GM21737 (cell line): ENCODE measurements around the gene DPM1.
"Not testable (repeated sequence)": the region's sequence is repeated elsewhere in the genome, so short reads cannot be mapped to it uniquely, and the experiment has no call there.

Experiments used
- ATAC-seq: cut with Tn5 transposase; IDR thresholded peaks from one replicate; pipeline ENCODE4 v1.9.1; 2021; ENCODE audit warnings: mild to moderate bottlenecking, moderate library complexity; ENCODE audit not compliant: unreplicated experiment

The DPM1 gene

GRCh38 chr20:50980071-50980681 lies 21.8 kb upstream of the DPM1 start:
- ATAC-seq: no peak

- ATAC-seq: not testable (repeated sequence)
Observed at GRCh38 chr20:50978533-50978932, 20.2 kb upstream of the DPM1 start.

GRCh38 chr20:50977066-50978021 lies 19.0 kb upstream of the DPM1 start:
- ATAC-seq: no peak

- no peak for ATAC-seq
Observed at GRCh38 chr20:50975701-50976330, 17.5 kb upstream of the DPM1 start.

- ATAC-seq: no peak
Observed at GRCh38 chr20:50969912-50970311, 11.6 kb upstream of the DPM1 start.

GRCh38 chr20:50969435-50969834 lies 11.1 kb upstream of the DPM1 start:
- no peak for ATAC-seq

- no peak for ATAC-seq
Observed at GRCh38 chr20:50968289-50968688, 10.0 kb upstream of the DPM1 start.

- no peak for ATAC-seq
Observed at GRCh38 chr20:50967586-50967985, 9.3 kb upstream of the DPM1 start.

GRCh38 chr20:50959543-50960126 lies 1.3 kb upstream of the DPM1 start:
- no peak for ATAC-seq

- ATAC-seq: peak; percentile 81
Observed at GRCh38 chr20:50958615-50959542, 547 bp upstream of the DPM1 start, which contains the start of gene MOCS3. TSS of gene MOCS3 (plus strand) at chr20:50958818. CDS start at chr20:50958843, 25 bp downstream.

GRCh38 chr20:50957276-50957675 lies 1.1 kb downstream of the DPM1 start:
- no peak for ATAC-seq

- no peak for ATAC-seq
Observed at GRCh38 chr20:50953821-50954220, 4.5 kb downstream of the DPM1 start.

GRCh38 chr20:50953196-50953595 lies 5.1 kb downstream of the DPM1 start:
- no peak for ATAC-seq

GRCh38 chr20:50948132-50948785 lies 10.1 kb downstream of the DPM1 start:
- no peak for ATAC-seq

GRCh38 chr20:50943069-50943468 lies 15.3 kb downstream of the DPM1 start:
- no peak for ATAC-seq

GRCh38 chr20:50933589-50933988 lies 24.7 kb downstream of the DPM1 start:
- no peak for ATAC-seq

- no peak for ATAC-seq
Observed at GRCh38 chr20:50932691-50933280, 25.5 kb downstream of the DPM1 start.

- no peak for ATAC-seq
Observed at GRCh38 chr20:50932016-50932485, 26.3 kb downstream of the DPM1 start.
